ENCODE data around the gene MYRIP. TPM values are rescaled to one million over a fixed set of nuclear protein-coding genes. Genes with fewer than 3 reads are reported as not detected.
A peak's percentile ranks its signal among the peaks of the same experiment; 100 is the strongest.

Gene MYRIP
- total and polyA plus RNA-seq, 3 donors from 2014 or later: 2.4 to 5.8 (median 4.8) TPM

- no peaks in the 10 kb centered on the region for H3K9me3 ChIP-seq
- 73 to 78% methylated on average over 5 of the region's 5 CpGs for WGBS, 2 donors
- peaks cover 23% of the 10 kb centered on the region for H3K4me1 ChIP-seq
- no peak for TF ChIP-seq POLR2A (IDR thresholded peaks at IDR 0.05)
- H3K36me3 ChIP-seq (ENCODE audit: low read depth, missing control alignments): no peaks in the 10 kb centered on the region
- H3K27ac ChIP-seq: peak overlapping the region in 1 of 2 donors; percentile 42
- H3K27me3 ChIP-seq: no peaks in the 10 kb centered on the region
- no peak overlapping the region for H3K4me3 ChIP-seq
- intact Hi-C loops (cut with DNase I; ENCODE audit: low total_unique reads): no loop called here
- DNase-seq: no peak
Measured at GRCh38 chr3:40299130-40299720, 489.8 kb downstream of the MYRIP start.

GRCh38 chr3:40299721-40300335 is 490.4 kb downstream of the MYRIP start:
- peak; percentile 38 for DNase-seq
- no peak for TF ChIP-seq POLR2A (IDR thresholded peaks at IDR 0.05)
- no peak for TF ChIP-seq CTCF (IDR thresholded peaks at IDR 0.05)
- H3K4me3 ChIP-seq: no peak overlapping the region
- H3K9me3 ChIP-seq: no peaks in the 10 kb centered on the region
- intact Hi-C loops (cut with DNase I; ENCODE audit: low total_unique reads): no loop called here
- WGBS, 2 donors: 48% methylated on average over 3 of the region's 3 CpGs
- peaks cover 23% of the 10 kb centered on the region for H3K4me1 ChIP-seq
- H3K27ac ChIP-seq: peak overlapping the region in 1 of 2 donors; percentile 42
- no peaks in the 10 kb centered on the region for H3K27me3 ChIP-seq
- H3K36me3 ChIP-seq (ENCODE audit: low read depth, missing control alignments): no peaks in the 10 kb centered on the region

GRCh38 chr3:40302784-40303183 is 493.4 kb downstream of the MYRIP start:
- no peak for DNase-seq

GRCh38 chr3:40304352-40304751 is 494.9 kb downstream of the MYRIP start:
- TF ChIP-seq POLR2A (IDR thresholded peaks at IDR 0.05) (no peak), CTCF (IDR thresholded peaks at IDR 0.05) (no peak)
- peaks cover 23% of the 10 kb centered on the region for H3K4me1 ChIP-seq
- H3K9me3 ChIP-seq: no peaks in the 10 kb centered on the region
- intact Hi-C loops (cut with DNase I; ENCODE audit: low total_unique reads): no loop called here
- 79 to 91% methylated on average over 2 of the region's 2 CpGs for WGBS, 2 donors
- no peaks in the 10 kb centered on the region for H3K27me3 ChIP-seq
- H3K27ac ChIP-seq: no peak overlapping the region
- no peaks in the 10 kb centered on the region for H3K36me3 ChIP-seq (ENCODE audit: low read depth, missing control alignments)
- H3K4me3 ChIP-seq: no peak overlapping the region
- no peak for DNase-seq

More at GRCh38 chr3:40302784-40303183, 493.4 kb downstream of the MYRIP start:
- peaks cover 23% of the 10 kb centered on the region for H3K4me1 ChIP-seq
- 31 to 37% methylated on average over 1 of the region's 1 CpG for WGBS, 2 donors
- H3K27me3 ChIP-seq: no peaks in the 10 kb centered on the region
- H3K36me3 ChIP-seq (ENCODE audit: low read depth, missing control alignments): no peaks in the 10 kb centered on the region
- H3K27ac ChIP-seq: no peak overlapping the region
- intact Hi-C loops (cut with DNase I; ENCODE audit: low total_unique reads): no loop called here
- H3K9me3 ChIP-seq: no peaks in the 10 kb centered on the region
- no peak overlapping the region for H3K4me3 ChIP-seq
- TF ChIP-seq POLR2A (IDR thresholded peaks at IDR 0.05) (no peak), CTCF (IDR thresholded peaks at IDR 0.05) (no peak)

GRCh38 chr3:40306336-40306735 is 496.9 kb downstream of the MYRIP start:
- peaks cover 14% of the 10 kb centered on the region for H3K4me1 ChIP-seq
- intact Hi-C loops (cut with DNase I; ENCODE audit: low total_unique reads): no loop called here
- WGBS, 2 donors: 86 to 94% methylated on average over 3 of the region's 3 CpGs
- H3K27me3 ChIP-seq: no peaks in the 10 kb centered on the region
- TF ChIP-seq CTCF (IDR thresholded peaks at IDR 0.05) (no peak), POLR2A (IDR thresholded peaks at IDR 0.05) (no peak)
- no peak for DNase-seq
- H3K27ac ChIP-seq: no peak overlapping the region
- no peaks in the 10 kb centered on the region for H3K9me3 ChIP-seq
- H3K4me3 ChIP-seq: no peak overlapping the region
- H3K36me3 ChIP-seq (ENCODE audit: low read depth, missing control alignments): no peaks in the 10 kb centered on the region

Data from testis (tissue), 3 donors.